SIG-M5 treated with dmso at 0.1 percent for 504 hours (cell line): ENCODE results near the gene USP10.
A peak's percentile ranks its signal among the peaks of the same experiment; 100 is the strongest.

ENCODE experiments used
- DNase-seq: peaks from one replicate; lab custom pipeline; 2025; ENCODE audit not compliant: unreplicated experiment; lab: John Stamatoyannopoulos, UW

The USP10 gene

GRCh38 chr16:84699712-84700445, at the start of gene USP10:
TSS of gene USP10 (plus strand) at chr16:84700000. CDS start at chr16:84700091, 91 bp downstream.
- peak; percentile 57 for DNase-seq

- DNase-seq = no peak
These were observed 49.5 kb upstream of the USP10 start for GRCh38 chr16:84650062-84650991.

- DNase-seq = peak; percentile 31
These were observed 47.2 kb upstream of the USP10 start for GRCh38 chr16:84652566-84652965.

- DNase-seq = no peak
These were observed 45.6 kb upstream of the USP10 start for GRCh38 chr16:84654238-84654637.

- DNase-seq = no peak
These were observed 44.8 kb upstream of the USP10 start for GRCh38 chr16:84654998-84655397.

GRCh38 chr16:84656649-84657048, 43.2 kb upstream of the USP10 start:
- no peak for DNase-seq

GRCh38 chr16:84657229-84657837, 42.5 kb upstream of the USP10 start:
- no peak for DNase-seq

- DNase-seq = no peak
These were observed 41.1 kb upstream of the USP10 start for GRCh38 chr16:84658690-84659089.

- no peak for DNase-seq
These were observed 40.0 kb upstream of the USP10 start for GRCh38 chr16:84659656-84660300.

- DNase-seq = no peak
These were observed 38.8 kb upstream of the USP10 start for GRCh38 chr16:84660973-84661372.

- no peak for DNase-seq
These were observed 38.3 kb upstream of the USP10 start for GRCh38 chr16:84661418-84662060.

GRCh38 chr16:84662471-84662870, 37.3 kb upstream of the USP10 start:
- no peak for DNase-seq

GRCh38 chr16:84663433-84664101, 36.2 kb upstream of the USP10 start:
- DNase-seq = no peak

- no peak for DNase-seq
These were observed 34.4 kb upstream of the USP10 start for GRCh38 chr16:84665359-84665758.

GRCh38 chr16:84665843-84666242, 34.0 kb upstream of the USP10 start:
- DNase-seq = no peak

GRCh38 chr16:84667600-84668309, 32.0 kb upstream of the USP10 start:
- DNase-seq = no peak

- no peak for DNase-seq
These were observed 29.7 kb upstream of the USP10 start for GRCh38 chr16:84670063-84670462.

GRCh38 chr16:84672276-84673202, 27.3 kb upstream of the USP10 start:
- DNase-seq = peak; percentile 80

GRCh38 chr16:84673203-84673535, 26.6 kb upstream of the USP10 start:
- DNase-seq = peak; percentile 81
